Ramos (cell line): ENCODE data around the gene LANCL3.

Experiments
- in situ Hi-C: fragments of 300-500 bp; cut with MboI; formaldehyde crosslinking; loops from one replicate; pipeline ENCODE4 v1.14.3; 2022; ENCODE audit warnings: low sequenced_read_pairs; ENCODE audit not compliant: unreplicated experiment

LANCL3 gene

DNA sequence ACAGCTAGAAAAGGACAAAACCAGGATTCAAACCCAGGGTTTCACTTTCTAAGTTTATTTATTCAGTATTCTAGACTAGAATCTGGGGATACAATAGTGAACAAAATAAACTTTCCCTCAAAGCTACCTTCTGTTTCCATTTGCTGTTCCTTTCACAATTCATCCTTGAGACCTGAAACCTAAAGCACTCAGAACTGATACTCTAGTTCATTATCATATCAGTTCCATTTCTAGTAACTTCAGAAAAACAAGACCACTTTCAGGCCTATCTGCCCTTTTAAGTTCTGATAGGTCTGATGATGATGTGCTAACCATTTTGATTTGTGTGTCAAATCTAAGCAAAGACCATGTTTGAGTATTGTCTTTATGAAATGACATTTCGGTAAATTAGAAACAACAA lies 106.3 kb downstream of the LANCL3 start:
- in situ Hi-C loops, result no loop called here

DNA sequence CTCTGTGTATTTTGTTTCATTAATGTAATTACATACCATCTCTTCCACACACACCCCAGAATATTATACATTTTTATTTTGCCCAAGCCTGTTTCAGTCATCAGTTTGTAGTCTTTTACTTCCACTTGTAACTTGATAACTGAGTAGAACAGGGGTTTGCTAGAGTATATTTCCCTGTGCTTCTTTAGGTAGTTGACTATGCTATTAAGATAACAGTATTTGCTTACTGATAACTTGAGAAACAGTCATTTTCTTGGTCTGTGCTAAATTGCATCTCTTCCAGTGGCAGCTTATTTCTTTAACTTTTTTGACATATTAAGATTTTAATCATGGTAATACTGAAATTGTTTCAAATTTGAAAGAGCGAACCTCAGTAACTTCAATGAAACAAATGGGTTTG lies 107.1 kb downstream of the LANCL3 start:
- in situ Hi-C loops, result no loop called here

DNA sequence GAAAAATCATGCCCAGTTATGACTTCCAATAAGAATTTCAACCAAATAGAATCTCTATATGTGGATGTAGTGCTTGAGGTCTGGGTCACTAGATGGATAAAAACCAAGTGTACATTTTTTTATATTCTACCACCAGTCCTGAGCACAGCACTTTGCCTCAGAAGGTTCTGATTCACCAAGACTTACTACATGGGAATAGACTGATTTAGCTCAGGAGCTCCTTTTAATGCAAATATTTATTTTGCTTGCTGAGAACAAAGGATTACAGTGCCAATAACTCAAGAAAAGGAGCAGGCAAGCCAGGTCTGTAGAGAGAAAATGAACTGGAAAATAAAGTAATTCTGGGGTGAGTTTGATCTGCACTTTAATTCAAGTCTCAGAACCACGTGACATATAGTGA lies 107.8 kb downstream of the LANCL3 start:
- in situ Hi-C loops, result no loop called here

DNA sequence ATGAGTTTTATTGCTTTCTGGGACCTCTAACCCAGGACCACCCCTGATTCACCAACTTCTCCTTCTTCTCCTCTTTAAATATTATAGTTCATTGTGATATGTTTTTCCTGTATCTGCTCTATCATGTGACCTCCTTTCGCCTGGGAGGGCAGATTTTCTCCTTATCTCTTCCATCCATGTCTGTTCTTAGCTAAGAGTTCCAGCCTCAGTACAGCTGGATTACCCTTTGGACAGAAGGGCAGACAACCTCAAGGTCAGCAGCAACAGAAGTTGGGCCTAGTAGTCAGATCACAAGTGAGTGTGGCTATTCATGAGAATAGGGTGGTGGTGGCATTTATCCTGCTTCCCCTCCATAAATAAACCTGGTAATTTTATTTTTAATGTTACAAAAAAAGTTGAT lies 108.4 kb downstream of the LANCL3 start:
- in situ Hi-C loops, result no loop called here

DNA sequence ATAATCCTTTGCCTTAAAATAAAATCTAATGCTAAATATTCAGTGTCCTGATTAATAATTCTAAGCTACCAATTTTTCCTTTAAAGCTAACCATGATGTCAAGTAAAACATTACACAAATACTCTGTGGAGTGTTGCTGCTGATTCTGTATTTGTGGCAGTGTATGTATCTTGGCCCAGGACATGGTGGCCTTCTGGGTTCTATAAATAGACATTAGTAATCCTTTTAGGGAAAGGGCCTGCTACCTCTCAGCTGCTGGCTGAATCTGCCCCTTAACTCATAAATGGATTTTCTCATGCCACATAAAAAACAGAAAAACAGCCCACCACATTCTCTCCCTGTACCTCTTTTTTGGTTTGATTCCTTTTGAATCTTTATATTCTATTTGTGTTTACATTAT lies 113.0 kb downstream of the LANCL3 start:
- in situ Hi-C loops, result no loop called here

DNA sequence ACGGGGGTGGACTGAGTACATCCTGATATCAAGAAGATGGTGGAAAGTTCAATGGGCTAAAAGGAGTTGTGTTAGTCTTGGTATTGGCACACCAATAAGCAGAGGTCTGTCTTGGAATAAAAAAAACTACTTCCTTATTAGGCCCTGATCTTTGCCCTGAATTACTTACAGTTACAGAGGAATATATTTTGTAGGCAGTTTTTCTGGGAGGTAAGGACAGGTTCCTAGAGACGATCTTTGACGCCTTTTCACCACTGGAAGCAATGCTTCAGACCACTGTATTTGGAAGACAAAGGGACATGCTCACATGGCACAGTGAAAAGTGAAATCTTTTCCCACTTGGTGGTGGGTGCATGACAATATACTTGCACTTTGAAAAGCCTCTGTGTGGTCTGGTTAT lies 113.5 kb downstream of the LANCL3 start:
- in situ Hi-C loops, result no loop called here

DNA sequence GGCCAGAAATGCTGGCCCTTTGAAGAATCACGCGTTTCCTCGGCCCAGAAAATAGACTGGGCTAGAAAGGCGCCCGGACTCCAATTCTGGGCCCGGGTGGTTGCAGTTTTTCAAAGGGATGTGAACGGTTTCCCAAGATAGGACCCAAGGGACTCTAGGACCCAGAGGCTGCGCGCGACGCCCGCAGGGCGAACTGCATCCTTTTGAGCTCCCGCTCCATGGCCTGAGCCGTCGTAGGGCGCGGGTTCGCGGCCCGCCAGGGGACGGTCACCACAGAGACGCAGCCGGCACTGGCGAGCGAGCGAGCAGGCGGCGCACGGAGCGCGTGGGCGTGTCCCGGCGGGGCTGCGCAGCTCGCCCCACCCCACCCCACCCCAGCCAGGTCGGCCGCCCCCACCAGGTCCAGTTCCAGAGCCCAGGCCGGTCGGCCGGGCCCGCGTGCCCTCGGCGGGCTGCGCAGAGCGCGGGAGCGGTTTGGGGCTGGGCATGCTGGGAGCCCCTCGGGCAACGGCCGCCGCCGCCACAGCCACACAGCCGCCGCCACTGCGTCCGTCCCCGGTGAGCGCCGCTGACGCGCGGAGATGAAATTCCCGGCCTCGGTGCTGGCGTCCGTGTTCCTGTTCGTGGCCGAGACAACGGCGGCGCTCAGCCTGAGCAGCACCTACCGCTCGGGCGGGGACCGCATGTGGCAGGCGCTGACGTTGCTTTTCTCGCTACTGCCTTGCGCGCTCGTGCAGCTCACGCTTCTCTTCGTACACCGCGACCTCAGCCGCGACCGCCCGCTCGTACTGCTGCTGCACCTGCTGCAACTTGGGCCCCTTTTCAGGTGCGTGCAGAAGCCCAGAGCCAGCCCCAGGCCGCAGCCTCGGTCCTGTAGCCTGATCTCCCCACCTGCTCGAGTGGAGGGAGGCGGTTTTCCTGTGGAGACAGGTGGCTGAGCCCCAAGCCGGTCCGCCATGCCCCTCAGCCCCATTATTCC lies 114.2 kb downstream of the LANCL3 start, which contains the start of gene XK:
Gene XK, plus strand, starts transcription at position 411 of the 979 bp plus-strand sequence. Its CDS starts 171 bp downstream, at position 582.
- in situ Hi-C loops, result no loop called here

DNA sequence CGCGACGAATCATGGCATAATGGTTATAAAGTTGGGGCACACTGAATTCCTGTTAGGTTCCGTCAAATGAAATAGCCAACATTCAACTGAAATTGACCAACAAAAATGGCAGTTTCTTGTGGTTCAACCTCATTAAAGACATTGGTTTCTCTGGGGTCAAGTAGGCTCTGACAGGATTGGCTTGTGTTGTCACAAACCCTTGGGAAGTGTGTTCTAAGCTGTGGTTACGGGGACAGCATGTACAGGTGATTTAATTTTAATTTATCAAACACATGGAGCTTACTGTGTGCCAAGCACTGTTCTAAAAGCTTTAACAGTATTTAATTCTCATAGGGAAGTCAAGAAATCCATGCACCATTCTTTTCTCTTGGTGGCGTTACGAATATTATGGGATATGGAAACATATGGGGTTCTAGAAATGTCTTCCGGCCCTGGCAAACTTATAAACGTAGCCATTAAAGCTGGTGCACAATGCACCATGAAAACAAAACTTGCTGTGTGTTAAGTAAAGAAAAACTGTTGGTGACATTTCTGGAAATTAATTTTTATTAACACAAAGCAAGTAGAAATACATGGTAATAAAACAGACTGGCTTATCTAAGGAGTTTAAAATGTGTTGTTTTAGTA lies 115.0 kb downstream of the LANCL3 start:
- in situ Hi-C loops, result no loop called here

DNA sequence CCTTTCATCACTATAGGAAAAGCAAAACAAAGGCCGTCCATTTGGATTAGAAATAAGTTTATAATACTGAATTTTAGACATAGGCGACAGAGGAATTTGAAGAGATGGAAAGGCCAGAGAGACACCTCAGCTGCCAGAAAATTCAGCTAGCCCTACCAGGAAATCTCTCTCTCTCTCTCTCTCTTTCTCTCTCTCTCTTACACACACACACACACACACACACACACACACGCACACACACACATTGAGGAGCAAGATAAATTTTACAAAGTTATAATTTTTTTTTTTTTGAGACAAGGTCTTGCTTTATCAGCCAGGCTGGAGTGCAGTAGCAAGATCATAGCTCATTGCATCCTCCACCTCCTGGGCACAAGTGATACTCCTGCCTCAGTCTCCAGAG lies 115.5 kb downstream of the LANCL3 start:
- in situ Hi-C loops, result no loop called here

DNA sequence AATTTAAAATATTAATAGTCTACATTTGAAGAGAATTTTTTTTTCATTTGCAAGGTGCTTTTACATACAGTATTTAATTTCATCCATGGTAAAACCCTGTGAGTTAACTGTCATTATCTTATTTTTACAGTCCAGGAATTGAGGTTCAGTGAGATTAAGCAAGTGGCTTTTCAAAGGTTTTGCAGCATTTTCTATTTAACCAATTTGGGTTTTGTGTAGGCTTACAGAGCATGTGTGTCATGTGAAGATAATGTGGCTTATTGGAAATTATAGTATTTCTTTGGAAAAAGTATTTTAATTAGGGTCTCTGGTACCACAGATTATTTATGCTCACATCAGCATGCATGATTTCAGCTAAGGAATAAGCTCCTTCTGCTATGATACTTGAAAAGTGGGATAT lies 118.7 kb downstream of the LANCL3 start:
- in situ Hi-C loops, result no loop called here

DNA sequence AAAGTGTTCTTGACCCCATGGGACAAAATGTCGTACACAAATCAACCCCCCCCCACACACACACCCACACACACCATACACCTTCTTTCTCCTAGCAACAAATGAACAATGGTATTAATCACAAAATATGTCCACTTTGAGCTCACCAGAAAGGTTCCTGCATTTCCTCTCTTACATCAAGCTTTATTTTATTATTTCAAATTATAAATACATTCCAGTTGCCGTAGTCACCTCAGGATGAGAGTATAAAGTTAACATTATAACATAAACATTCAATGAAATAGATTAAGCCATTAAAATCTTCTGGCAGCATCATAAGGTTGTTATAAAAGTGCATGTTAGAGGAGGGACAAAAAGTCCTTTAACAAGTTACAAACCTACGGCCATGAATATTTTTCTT lies 121.5 kb downstream of the LANCL3 start:
- in situ Hi-C loops, result no loop called here

DNA sequence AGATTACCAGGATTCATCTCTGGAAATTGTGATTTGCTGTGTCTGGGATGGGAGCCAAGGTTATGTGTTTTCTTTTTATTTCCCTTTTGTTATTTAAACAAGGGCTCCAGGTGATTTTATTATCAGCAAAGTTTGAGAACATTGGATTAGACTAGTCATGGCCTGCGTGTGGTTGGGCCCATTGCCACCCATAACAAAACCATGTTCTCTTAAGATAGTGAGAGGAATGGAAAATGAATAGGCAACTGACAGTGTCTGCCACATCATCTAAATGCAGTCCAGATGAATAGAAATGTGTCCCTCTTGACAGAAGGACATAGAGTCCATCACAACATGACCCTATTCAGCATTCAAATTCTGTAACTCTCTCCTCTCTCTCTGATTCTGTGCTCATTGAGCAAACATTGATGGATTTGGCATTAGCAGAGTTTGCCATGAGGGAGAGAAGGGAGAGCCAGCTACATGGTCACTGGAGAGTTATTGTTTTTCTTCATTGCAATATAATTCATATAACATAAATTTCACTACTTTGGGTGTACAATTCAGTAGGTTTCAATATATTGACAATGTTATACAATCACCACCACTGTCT lies 125.8 kb downstream of the LANCL3 start:
- in situ Hi-C loops, result no loop called here

DNA sequence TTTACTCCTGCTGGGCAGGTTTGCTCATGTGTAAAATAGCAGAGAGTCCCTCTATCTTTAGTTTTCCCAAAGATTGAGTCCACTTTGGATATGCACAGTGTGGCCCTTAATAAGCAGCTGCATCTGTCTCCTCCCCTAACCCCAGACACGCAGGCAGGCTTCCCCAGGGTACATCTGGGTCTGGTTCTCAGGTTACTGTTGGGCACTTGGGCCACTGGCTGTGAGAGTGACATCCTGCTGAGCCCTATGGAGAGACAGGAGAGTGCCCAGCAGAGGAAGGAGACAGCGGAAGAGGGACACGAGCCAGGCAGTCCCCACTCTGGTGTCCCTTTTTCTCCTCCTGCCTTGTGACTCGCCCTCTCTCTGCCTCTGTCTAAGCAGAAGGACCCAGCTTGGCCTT lies 130.1 kb downstream of the LANCL3 start:
- in situ Hi-C loops, result no loop called here

DNA sequence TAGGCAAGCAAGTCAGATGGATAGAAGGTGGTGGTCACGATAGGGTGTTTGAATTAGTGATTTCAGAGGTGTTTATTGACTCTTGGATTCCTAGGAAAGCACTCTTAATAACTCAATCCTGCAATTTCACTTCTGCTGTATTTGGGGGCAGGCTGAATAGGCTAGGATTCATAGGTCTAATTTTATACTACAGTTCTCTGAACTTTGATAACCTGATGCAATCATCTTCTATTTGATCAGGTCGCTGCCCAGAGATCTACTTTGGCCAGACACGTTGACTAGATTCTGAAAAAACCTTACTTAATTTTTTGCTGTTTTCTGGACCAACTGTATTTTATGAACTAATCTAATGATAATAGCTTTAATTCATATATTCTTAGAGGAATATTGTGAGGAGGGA lies 140.5 kb downstream of the LANCL3 start:
- in situ Hi-C loops, result no loop called here

DNA sequence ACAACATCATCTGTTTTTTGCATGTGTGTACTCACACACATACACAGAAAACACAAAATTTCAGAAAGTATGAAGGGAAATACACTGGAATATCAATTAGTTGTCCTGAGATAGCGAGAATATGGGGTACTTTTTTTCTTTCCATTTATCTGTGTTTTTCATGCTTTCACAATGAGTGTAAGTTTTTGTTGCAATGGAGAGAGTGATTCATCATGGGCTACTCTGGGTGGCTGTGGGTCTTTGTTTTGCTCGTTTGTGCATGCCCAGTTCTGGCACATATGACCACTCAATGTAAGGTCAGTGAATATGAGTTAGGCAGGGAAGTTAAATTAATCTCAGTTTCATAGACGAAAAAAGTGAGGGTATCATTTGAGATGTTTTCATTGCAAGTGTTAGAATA lies 141.0 kb downstream of the LANCL3 start:
- in situ Hi-C loops, result no loop called here

DNA sequence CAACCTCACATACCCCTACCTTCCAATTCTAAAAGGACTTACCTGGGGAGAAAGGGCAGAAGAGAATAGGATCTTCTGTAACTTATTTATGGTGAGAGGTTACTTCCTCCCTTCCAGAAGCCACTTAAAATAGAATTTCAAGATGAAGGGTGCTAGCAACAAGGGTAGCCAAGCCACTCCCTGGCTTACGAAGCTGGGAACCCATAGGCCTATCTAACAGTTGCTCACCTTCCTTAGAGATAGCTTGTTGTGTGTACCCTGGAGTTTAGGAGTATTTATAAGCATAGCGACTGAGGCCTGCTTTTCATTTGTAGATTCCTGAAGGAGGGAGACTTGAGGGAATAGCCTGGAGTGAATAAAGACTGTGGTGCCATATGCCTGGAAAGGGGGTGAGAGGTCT lies 143.0 kb downstream of the LANCL3 start:
- in situ Hi-C loops, result no loop called here

DNA sequence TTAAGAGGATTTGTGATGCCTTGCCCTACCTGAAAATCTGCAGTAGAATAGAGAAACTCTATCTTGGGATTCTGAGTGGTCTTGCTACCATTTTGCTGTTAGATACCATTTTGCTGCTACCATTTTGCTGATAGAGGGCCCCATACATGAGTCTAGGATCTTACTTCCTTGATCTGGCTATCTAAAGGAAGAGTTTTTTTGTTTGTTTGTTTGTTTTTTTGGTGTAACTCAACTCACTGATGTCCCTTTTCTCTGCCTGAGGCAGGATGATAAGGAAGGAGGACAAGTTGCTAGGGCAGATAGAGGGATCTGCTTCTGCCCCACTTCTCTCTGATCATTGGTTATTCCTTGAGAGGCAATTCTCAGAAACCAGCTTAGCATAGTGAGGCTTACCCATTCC lies 145.1 kb downstream of the LANCL3 start:
- in situ Hi-C loops, result no loop called here

DNA sequence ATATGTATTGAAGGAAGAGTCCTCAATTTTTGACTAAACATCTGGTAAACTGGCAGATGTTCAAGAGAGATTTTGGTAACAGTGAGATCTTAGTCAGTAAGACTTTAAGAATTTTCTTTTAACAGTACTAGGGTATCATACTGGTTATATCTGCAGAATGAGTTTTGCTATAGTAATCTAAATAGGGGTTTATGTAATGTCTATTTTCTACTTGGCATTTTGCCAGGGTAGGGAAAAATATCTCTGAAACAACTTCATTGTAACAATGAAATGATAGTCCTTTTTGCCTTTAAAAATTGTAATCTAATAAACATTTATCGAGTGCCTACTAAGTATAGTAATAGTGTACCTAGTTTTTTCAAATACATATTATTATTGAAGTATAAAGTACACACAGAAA lies 146.2 kb downstream of the LANCL3 start:
- in situ Hi-C loops, result no loop called here

DNA sequence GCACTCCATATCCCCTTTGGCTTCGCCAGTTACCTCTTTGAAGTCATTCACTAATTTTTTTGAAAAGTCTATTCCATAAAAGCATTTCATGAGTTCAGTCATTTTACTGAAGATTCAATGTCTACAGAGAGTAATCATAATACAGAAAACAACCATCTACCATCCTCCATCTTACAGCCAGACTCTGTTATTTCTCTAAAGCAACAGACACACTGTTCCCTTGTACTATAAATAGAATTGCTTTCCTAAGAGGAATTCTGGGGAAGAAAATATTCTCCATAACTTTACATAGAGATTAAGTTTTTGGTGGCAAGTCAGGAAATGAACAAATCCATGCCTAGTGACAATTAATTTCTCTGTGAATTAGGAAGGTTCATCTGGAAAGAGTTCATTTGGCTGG lies 151.1 kb downstream of the LANCL3 start:
- in situ Hi-C loops, result no loop called here

DNA sequence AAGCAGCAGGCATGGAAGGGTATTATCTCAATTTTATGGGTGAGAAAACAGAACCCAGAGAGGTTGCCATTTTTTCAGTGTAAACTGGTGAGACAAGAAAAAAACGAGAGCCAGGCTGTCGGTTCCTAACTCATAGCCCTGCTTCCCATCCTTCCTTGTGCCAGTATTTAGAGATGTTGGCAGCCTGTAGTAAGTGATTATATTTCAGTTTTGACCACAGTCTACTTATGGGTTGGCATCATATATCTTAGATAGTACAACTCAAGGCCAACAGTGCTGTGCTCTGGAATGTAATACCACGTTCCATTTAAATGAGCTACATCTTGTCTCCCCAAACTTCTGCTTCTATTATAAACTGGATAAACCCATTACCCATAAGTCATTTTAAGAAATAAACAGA lies 154.9 kb downstream of the LANCL3 start:
- in situ Hi-C loops, result loop anchor here (25.0 kb wide), 1 partner anchor 436 kb away; no protein-coding TSS in a partner anchor
